HepG2 (cell line): ENCODE results near the gene CABLES2.

Source experiments
- AFF4 ChIP-seq: sonication (generic); formaldehyde crosslinking; IDR thresholded peaks from 2 replicates; pipeline ENCODE4 v1.4.0; 2020; ENCODE audit warnings: missing genetic modification reagents
- MAX ChIP-seq: IDR thresholded peaks from 2 replicates; pipeline ENCODE4 v1.6.1; 2012; ENCODE audit warnings: inconsistent platforms
- PATZ1 ChIP-seq: sonication (generic); formaldehyde crosslinking; IDR thresholded peaks from 2 replicates; pipeline ENCODE4 v1.4.0; 2020; ENCODE audit warnings: missing genetic modification reagents
- ZBTB8A ChIP-seq: sonication (generic); formaldehyde crosslinking; IDR thresholded peaks from 2 replicates; pipeline ENCODE4 v1.4.0; 2020; ENCODE audit warnings: mild to moderate bottlenecking, low read depth, missing genetic modification reagents, borderline replicate concordance
- ZNF18 ChIP-seq: sonication (generic); formaldehyde crosslinking; IDR thresholded peaks from 2 replicates; pipeline ENCODE4 v1.8.0; 2022; ENCODE audit warnings: mild to moderate bottlenecking, missing genetic modification reagents; ENCODE audit not compliant: insufficient replicate concordance
- ZNF549 ChIP-seq: sonication (generic); formaldehyde crosslinking; IDR thresholded peaks from 2 replicates; pipeline ENCODE4 v1.5.0; 2020; ENCODE audit warnings: missing genetic modification reagents

- TF ChIP-seq ZNF549 (CRISPR knock-in tag) (no peak), PATZ1 (CRISPR knock-in tag) (no peak), ZNF18 (CRISPR knock-in tag) (no peak), AFF4 (CRISPR knock-in tag) (no peak), MAX (no peak; the same call in 1 of the 2 replicates), ZBTB8A (no peak)
Measured at GRCh38 chr20:62371588-62372041, 35.5 kb downstream of the CABLES2 start.
